OCI-LY1 (cell line): ENCODE data around the gene CARD11.

Experiments used
- CTCF ChIP-seq: fragments of 200-600 bp; sonication (generic), shearing (Covaris generic); IDR thresholded peaks from 2 replicates; pipeline ENCODE4 v1.5.1; 2017; ENCODE audit warnings: mild to moderate bottlenecking, antibody characterized with exemption, low read length, moderate library complexity, mixed read lengths
- EZH2 ChIP-seq: fragments of 200-600 bp; sonication (generic), shearing (Covaris generic); IDR thresholded peaks from 2 replicates; pipeline ENCODE4 v1.8.0; 2017; ENCODE audit warnings: borderline replicate concordance, mixed run types, mild to moderate bottlenecking, antibody characterized with exemption, low read length, moderate library complexity, mixed read lengths

DNA sequence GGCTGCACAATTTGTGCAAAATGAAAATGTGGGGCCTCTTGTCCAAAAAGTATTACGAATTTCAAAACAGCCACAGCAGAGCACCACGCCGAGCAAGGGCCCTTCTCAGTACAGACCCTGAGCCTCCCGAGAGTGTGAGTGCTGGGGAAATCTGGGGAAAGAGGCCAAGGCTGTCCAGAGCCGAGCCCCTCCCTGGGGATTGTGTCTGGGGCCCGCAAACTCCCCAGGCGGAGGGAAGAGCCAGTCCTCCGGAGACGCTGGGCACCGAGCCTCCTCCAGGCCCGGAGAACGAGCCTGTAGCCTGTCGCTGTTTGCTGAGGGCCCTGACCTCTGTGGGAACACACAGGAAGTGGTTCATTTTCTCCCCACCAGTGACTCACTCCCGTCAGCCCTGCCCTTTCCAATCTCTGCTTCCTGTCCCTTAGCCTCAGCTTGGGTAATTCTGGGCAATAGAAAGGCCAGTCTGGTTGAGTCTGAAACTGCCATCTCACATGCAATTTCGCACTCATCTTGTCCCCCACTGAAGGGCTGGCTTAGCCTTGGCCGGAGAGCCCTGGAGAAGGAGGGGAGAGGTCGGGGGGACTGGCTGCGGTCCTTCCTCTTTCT, 180.1 kb downstream of the CARD11 start:
- no peak for TF ChIP-seq EZH2
- no peak for TF ChIP-seq CTCF
